Nephron (organoid): ENCODE data around the gene AP3S2.

Experiments
- H3K27ac Mint-ChIP-seq, 3 experiments: 2 replicates each; pipeline ENCODE4 v1.8.0; 2020; ENCODE audit warnings: mixed read lengths in 3 of 3, mild to moderate bottlenecking in 2 of 3, moderate library complexity in 1 of 3
- H3K27me3 Mint-ChIP-seq: 2 replicates; pipeline ENCODE4 v1.8.0; 2021; ENCODE audit warnings: low read depth, mild to moderate bottlenecking, moderate library complexity, mixed read lengths
- H3K36me3 Mint-ChIP-seq: 2 replicates; pipeline ENCODE4 v1.8.0; 2020; ENCODE audit warnings: low read depth, mixed read lengths
- H3K4me1 Mint-ChIP-seq: 2 replicates; pipeline ENCODE4 v1.8.0; 2020; ENCODE audit warnings: mixed read lengths
- H3K4me3 Mint-ChIP-seq, 3 experiments: 2 replicates each; pipeline ENCODE4 v1.8.0; 2020; ENCODE audit warnings: mild to moderate bottlenecking in 3 of 3, mixed read lengths in 3 of 3, moderate library complexity in 2 of 3
- H3K9me3 Mint-ChIP-seq: 2 replicates; pipeline ENCODE4 v1.8.0; 2020; ENCODE audit warnings: mixed read lengths
- TF ChIP-seq, protein P1 (sequence below), 3 experiments: fragments of 200-600 bp; sonication (generic); IDR thresholded peaks; one replicate each; pipeline ENCODE4 v1.5.0; 2021; ENCODE audit warnings: antibody characterized with exemption in 3 of 3; ENCODE audit not compliant: unreplicated experiment in 3 of 3

AP3S2 gene

GRCh38 chr15:89907289-89907688, 13.5 kb upstream of the AP3S2 start:
- Mint-ChIP-seq H3K9me3 (no peaks in the 10 kb centered on the region), H3K4me3 (no peak overlapping the region), H3K36me3 (peaks cover 28% of the 10 kb centered on the region), H3K4me1 (peaks cover 28% of the 10 kb centered on the region), H3K27me3 (no peaks in the 10 kb centered on the region), H3K27ac (no peak overlapping the region)
- TF ChIP-seq, protein P1, sequence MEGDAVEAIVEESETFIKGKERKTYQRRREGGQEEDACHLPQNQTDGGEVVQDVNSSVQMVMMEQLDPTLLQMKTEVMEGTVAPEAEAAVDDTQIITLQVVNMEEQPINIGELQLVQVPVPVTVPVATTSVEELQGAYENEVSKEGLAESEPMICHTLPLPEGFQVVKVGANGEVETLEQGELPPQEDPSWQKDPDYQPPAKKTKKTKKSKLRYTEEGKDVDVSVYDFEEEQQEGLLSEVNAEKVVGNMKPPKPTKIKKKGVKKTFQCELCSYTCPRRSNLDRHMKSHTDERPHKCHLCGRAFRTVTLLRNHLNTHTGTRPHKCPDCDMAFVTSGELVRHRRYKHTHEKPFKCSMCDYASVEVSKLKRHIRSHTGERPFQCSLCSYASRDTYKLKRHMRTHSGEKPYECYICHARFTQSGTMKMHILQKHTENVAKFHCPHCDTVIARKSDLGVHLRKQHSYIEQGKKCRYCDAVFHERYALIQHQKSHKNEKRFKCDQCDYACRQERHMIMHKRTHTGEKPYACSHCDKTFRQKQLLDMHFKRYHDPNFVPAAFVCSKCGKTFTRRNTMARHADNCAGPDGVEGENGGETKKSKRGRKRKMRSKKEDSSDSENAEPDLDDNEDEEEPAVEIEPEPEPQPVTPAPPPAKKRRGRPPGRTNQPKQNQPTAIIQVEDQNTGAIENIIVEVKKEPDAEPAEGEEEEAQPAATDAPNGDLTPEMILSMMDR (IDR thresholded peaks at IDR 0.05; ENCODE audit: unreplicated experiment in 3 of 3): no peak

- TF ChIP-seq, protein P1 (IDR thresholded peaks at IDR 0.05; ENCODE audit: unreplicated experiment in 3 of 3): no peak
- H3K36me3 Mint-ChIP-seq: peaks cover 34% of the 10 kb centered on the region
- H3K27ac Mint-ChIP-seq: no peak overlapping the region
- H3K9me3 Mint-ChIP-seq: no peaks in the 10 kb centered on the region
- peaks cover 15% of the 10 kb centered on the region for H3K4me1 Mint-ChIP-seq
- H3K4me3 Mint-ChIP-seq: no peak overlapping the region
- H3K27me3 Mint-ChIP-seq: no peaks in the 10 kb centered on the region
Measured at GRCh38 chr15:89905846-89906378, 12.1 kb upstream of the AP3S2 start.

- Mint-ChIP-seq H3K9me3 (no peaks in the 10 kb centered on the region), H3K4me1 (peaks cover 6% of the 10 kb centered on the region), H3K27ac (no peak overlapping the region), H3K36me3 (peaks cover 41% of the 10 kb centered on the region), H3K4me3 (no peak overlapping the region), H3K27me3 (no peaks in the 10 kb centered on the region)
- TF ChIP-seq, protein P1 (IDR thresholded peaks at IDR 0.05; ENCODE audit: unreplicated experiment in 3 of 3): no peak
Measured at GRCh38 chr15:89904519-89904918, 10.7 kb upstream of the AP3S2 start.

GRCh38 chr15:89903858-89904130, 10.0 kb upstream of the AP3S2 start:
- H3K4me3 Mint-ChIP-seq: no peak overlapping the region
- H3K36me3 Mint-ChIP-seq: peaks cover 36% of the 10 kb centered on the region
- H3K27ac Mint-ChIP-seq: no peak overlapping the region
- H3K4me1 Mint-ChIP-seq: no peaks in the 10 kb centered on the region
- H3K27me3 Mint-ChIP-seq: no peaks in the 10 kb centered on the region
- TF ChIP-seq, protein P1 (IDR thresholded peaks at IDR 0.05; ENCODE audit: unreplicated experiment in 3 of 3): no peak
- no peaks in the 10 kb centered on the region for H3K9me3 Mint-ChIP-seq

DNA sequence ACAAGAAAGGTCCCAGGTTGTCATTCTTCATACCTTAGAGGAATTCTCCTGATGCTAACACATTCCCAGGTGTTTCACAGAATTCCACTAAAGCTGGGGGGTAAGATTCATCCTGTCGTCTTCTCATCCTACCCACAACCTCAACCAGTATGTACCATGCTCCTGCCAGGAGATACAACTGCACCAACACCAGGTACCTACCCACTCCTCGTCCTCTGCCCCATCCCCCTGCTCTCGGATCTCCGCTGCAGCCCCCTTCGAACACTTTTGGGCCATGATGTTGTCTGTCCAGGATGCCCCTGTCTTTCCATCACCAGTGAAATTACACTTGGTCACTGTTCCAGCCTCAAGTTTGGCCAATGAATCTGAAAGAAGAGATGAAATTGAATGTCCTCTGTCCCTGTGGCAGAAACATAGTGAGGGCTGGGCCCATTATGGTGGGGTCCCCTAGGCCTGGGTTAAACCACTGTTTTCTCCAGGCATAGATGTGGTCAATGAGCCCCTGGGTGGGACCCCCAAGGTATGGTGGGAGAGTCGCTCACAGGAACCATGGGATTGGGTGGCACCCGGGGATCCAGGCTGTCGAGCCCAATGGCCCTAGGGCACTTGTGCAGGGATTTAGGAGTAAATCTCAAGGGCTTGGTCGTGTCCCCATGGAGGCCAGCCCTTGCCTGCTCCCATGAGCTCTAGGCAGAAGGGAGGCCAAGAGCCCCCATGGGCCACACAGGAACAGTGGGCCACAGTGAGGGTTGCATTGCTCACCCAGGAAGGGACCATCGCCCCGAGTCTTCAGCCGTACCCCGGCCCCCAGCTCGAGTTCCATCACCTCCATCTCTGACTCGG, 9.4 kb upstream of the AP3S2 start:
- Mint-ChIP-seq H3K4me3 (no peak overlapping the region), H3K9me3 (no peaks in the 10 kb centered on the region), H3K27me3 (no peaks in the 10 kb centered on the region), H3K36me3 (peaks cover 36% of the 10 kb centered on the region), H3K27ac (no peak overlapping the region), H3K4me1 (peaks cover 3% of the 10 kb centered on the region)
- TF ChIP-seq, protein P1 (IDR thresholded peaks at IDR 0.05; ENCODE audit: unreplicated experiment in 3 of 3): no peak

DNA sequence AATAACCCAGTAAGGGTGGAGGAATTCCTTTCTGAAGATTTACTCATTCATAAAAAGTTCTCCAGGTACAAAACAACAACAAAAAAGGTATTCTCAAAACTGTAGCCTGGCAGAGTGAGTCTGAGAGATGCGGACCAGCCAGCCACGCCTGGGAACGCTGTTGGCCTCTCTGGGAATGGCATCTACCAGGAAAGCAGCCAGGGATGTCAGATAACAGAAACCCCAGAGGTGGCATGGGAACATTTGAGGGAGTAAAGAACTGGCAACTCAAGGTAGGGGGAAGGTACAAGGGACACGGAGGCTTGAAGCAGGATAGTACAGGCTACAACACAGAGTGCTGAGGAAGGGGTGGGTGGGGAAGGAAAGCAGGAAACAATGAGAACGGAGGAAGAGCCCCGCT, 7.1 kb upstream of the AP3S2 start:
- Mint-ChIP-seq H3K27ac (no peak overlapping the region), H3K9me3 (no peaks in the 10 kb centered on the region), H3K36me3 (peaks cover 29% of the 10 kb centered on the region), H3K4me3 (no peak overlapping the region), H3K27me3 (no peaks in the 10 kb centered on the region), H3K4me1 (peaks cover 5% of the 10 kb centered on the region)
- TF ChIP-seq, protein P1 (IDR thresholded peaks at IDR 0.05; ENCODE audit: unreplicated experiment in 3 of 3): no peak
